Measurements from ENCODE around the gene SPATA2.

The SPATA2 gene

DNA sequence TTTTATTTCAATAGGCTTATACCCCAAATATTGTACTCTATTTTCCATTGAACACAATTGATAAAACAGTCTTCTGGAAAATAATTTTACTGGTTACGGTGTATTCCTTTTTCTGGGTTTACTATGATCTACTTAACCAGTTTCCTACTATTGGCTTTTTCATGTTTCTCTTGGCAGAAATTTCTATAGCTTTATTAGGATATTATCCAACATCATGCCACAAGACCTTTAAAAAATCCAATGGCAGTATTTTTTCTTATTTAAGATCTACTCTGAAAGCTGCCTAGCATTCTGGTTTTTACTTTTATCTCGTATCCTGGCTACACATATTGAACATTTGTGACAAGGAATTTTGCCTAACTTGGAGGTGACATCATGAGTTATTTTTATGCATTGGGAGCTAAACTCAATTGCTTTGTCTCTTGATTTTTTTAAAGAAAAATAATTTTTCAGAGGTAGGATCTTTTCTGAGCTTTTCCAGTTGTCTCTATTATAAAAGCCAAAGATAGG lies 57.2 kb downstream of the SPATA2 start:
- no peak for DNase-seq

DNA sequence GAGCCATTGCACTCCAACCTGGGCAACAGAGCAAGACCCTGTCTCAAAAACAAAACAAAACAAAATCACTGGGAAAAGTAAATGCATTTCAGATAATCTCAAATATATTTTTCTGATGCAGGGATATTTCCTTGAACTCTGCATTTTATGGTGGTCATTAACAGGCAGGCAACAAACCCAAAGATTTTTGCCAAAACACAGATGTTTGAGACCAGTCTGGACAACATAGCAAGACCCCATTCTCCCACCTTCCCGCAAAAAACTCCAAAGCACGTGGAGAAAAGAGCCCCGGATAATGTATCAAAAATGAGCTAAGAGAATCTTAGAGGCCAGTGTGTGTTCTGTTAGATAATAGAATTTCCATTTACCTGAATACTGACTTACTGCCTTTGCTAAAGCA lies 58.4 kb downstream of the SPATA2 start:
- DNase-seq: no peak

DNA sequence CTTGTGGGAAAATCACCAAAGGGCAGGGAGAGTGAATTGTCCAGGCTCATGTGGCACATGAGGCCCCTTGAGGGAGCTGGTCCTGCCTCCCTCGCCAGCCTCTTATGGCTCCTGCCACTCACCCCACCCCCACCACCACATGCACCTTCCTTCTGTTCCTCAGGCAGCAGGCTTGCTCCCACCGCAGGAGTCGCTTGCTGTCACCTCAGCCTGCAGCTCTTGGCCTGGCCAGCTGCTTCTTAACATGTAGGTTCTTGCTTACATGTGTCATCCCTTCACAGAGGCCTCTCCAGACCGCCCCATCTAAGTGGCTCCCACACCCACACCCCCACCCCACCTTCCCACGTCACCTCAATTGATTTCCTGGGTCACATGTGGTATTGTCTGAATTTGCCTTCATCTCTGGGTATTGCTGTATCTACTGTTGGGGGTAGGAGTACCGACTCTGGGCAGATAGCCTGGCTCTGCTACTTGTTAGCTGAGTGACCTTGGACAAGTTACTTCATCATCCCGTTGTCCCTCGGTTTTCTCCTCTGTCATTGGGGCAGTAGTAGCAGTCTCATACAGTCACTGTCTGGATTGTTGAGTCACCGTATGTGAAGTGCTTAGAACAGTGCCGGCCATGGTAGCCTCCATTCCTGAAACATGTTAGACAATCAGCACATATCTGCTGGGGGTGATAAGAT lies 61.0 kb downstream of the SPATA2 start:
- no peak for DNase-seq

DNA sequence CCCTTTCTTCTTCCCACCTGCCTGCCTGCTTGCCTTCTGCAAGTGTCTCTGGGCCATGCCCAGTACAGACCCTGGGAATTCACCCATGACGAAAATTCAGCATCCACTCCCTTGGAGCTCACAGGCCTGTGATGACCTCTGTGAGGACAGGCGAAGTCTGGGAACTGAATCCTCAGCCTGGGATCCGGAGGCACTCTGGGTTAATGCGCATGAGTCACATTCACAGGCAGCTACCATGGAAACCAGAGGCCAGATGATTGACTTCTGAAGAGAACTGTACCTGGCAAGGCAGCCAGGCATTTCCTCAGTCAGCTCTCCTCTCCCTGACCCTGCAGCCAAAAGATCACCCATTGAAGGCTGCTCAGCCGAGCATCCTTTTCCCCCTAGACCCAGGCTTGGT lies 61.7 kb downstream of the SPATA2 start:
- peak in 2 of 3 donors; percentile 15 to 18 for DNase-seq

Data from suppressor macrophage treated with lipopolysaccharide for 1 hour (primary cell).